D721Med (cell line): ENCODE results near the gene CHST11.
"Not testable (repeated sequence)": the region's sequence is repeated elsewhere in the genome, so short reads cannot be mapped to it uniquely, and the experiment has no call there.

Source experiments
- DNase-seq: peaks from one replicate; pipeline ENCODE4 v3.0.0; 2011; ENCODE audit warnings: low spot score; ENCODE audit not compliant: insufficient read length
- FAIRE-seq: peaks from 2 replicates; lab custom pipeline; 2011; peaks lifted over from hg19 to GRCh38; lab: Jason Lieb, UNC
- TF ChIP-seq, protein P1 (sequence below): IDR thresholded peaks from 2 replicates; pipeline ENCODE4 v1.5.1; 2012; ENCODE audit warnings: mild to moderate bottlenecking, control low read depth; ENCODE audit not compliant: insufficient read depth; ENCODE audit errors: missing control alignments

Gene CHST11

DNA sequence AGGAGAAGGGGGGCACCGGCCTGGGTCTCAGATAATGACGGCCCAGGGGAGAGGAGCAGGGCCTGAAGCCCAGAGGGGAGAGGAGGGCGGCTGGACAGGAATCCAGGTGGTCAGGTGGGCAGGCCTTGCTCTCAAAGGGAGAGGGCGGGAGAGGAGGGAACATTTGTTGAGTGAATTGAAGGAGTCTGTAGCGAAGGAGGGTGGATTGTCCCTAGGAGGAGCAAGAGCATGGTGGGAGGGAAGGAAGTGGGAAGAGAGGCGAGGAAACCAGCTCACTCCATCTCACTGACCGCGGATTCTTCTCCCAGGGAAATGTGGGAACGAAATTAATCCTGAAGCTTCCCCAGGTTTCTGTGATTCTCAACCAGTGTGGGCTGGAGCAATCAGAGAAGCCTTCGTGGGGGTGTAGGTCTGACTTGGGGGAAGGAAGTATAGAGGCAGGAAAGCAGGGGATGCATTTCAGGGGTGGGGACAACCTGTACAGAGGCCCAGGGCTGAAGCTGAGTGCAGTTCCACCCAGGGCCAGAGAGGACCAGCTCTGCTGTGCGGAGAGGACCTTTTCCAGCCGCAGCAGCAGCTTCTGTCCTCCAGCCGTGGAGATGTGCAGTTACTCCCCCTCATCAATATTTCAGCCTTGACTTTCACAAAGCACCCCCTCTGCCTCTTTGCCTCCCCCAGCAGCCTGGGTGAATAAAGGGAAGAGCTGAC, 100.9 kb downstream of the CHST11 start:
- no peak for DNase-seq
- TF ChIP-seq, protein P1, sequence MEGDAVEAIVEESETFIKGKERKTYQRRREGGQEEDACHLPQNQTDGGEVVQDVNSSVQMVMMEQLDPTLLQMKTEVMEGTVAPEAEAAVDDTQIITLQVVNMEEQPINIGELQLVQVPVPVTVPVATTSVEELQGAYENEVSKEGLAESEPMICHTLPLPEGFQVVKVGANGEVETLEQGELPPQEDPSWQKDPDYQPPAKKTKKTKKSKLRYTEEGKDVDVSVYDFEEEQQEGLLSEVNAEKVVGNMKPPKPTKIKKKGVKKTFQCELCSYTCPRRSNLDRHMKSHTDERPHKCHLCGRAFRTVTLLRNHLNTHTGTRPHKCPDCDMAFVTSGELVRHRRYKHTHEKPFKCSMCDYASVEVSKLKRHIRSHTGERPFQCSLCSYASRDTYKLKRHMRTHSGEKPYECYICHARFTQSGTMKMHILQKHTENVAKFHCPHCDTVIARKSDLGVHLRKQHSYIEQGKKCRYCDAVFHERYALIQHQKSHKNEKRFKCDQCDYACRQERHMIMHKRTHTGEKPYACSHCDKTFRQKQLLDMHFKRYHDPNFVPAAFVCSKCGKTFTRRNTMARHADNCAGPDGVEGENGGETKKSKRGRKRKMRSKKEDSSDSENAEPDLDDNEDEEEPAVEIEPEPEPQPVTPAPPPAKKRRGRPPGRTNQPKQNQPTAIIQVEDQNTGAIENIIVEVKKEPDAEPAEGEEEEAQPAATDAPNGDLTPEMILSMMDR = no peak
- FAIRE-seq = no peak

GRCh38 chr12:104560881-104561280, 104.1 kb downstream of the CHST11 start:
- FAIRE-seq = no peak
- TF ChIP-seq, protein P1 = no peak
- no peak for DNase-seq

DNA sequence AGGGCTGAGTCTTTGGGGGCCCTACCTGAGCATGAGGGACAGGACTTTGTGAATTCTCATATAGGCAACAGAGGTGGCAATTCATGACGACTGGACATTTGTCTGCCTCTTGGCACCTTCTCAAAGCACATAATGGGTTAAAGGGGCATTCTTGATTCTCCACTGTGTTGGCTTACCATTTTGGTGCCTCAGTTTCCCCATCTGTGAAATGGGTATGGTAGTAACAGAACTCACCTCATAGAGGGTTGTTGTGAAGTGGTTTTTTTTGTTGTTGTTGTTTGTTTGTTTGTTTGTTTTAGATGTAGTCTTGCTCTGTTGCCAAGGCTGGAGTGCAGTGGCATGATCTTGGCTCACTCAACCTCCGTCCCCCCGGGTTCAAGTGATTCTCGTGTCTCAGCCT, 106.0 kb downstream of the CHST11 start:
- DNase-seq (no peak), FAIRE-seq (no peak)
- TF ChIP-seq, protein P1 = no peak

- not testable (repeated sequence) for DNase-seq, FAIRE-seq
Observed at GRCh38 chr12:104564662-104565061, 107.9 kb downstream of the CHST11 start.

DNA sequence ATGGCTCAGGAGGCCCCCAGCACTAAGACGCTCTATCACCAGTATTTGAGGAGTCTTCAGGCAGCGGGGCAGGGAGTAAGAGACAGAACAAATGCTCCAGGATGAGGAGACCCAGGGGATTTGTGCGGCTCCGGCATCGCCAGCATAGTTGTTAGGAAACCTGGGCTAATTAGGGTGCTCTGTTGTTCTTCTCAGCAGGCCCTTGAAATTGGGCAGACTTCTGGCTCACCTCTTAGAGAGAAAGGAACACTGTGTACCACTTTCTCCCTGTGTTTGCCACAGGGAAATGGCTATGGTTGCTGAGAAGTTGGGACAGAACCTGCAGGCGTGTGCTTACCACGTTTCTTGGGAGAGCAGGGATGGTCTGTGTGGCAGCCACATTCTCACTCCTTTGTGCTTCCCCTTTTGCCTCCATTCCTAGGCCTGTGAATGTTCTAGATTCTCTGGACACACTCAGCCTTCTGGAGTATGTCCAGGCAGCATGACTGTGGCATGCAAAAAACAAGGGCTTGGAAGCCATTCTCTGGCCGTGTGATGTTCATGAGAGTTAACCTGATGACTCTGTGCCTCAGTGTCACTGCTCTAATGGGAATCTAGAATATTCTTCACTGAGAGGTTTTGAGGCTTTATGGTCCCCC, 109.0 kb downstream of the CHST11 start:
- DNase-seq (no peak), FAIRE-seq (no peak)
- TF ChIP-seq, protein P1 = no peak

DNA sequence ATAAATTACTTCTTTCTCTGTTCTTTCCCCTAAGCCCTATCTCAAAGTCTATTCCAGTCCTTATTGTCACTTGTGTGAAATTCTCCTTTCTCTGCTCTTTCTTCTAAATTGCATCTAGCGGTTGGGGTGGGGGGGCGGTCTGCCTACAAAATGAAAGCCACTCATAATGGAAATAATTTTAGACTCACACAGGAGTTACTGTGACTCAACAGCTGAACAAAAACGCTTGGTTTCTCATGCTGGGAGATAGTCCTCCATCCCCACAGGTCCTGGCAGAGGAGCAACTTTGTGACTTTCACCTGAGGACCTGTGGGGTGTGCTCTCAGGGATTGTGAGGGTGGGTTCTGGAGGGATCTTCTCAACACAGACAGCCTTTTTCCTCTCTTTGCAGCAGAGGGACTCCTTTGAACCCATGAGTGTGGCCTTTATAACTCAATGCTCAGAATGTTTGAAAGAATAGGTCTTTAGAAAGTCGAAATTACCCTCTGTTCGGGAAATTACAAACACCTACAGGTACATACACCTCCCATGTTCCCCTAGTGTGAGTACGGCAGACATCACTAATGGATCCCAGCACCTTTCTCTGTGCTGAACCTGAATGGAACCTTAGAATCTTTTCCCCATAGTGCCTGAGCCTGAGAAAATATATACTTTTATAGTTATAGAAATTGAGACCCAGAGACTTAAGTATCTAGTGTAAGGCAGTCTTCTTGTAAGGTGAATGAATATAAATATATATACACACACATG, 109.7 kb downstream of the CHST11 start:
- no peak for FAIRE-seq

More for the DNA sequence above, 109.7 kb downstream of the CHST11 start:
- no peak for DNase-seq
- TF ChIP-seq, protein P1 = no peak
